Gastrocnemius medialis (tissue), 4 donors: ENCODE data around the gene LMAN2.

Source experiments
- CTCF ChIP-seq, 5 experiments: fragments of 450-650 bp in 3 of 5; fragments of 200-600 bp in 2 of 5; sonication (generic) in 2 of 5; IDR thresholded peaks in 4 of 5; conservative IDR thresholded peaks in 1 of 5; 1 replicate in 4 of 5; 2 replicates in 1 of 5; pipeline ENCODE4 v1.5.1; 2016 to 2019; ENCODE audit warnings: antibody characterized with exemption in 5 of 5, mild to moderate bottlenecking in 3 of 5, moderate library complexity in 3 of 5
- POLR2A ChIP-seq, 2 donors: fragments of 450-650 bp; IDR thresholded peaks; one replicate each; pipeline ENCODE4 v1.6.1; 2017; ENCODE audit warnings: antibody characterized with exemption in 2 of 2, mild to moderate bottlenecking in 2 of 2, moderate library complexity in 2 of 2

GRCh38 chr5:177312649-177313181 lies 38.8 kb downstream of the LMAN2 start:
- TF ChIP-seq CTCF (IDR thresholded peaks at IDR 0.05 in 4 of 5, conservative IDR thresholded peaks at IDR 0.05 in 1 of 5) (no peak), POLR2A (IDR thresholded peaks at IDR 0.05) (no peak)
